Frontal cortex (tissue), 4 donors: ENCODE data around the gene COX6B2. TPM values are rescaled to one million over a fixed set of nuclear protein-coding genes. Genes with fewer than 3 reads are reported as not detected.

ENCODE experiments used
- DNase-seq, 2 donors: peaks; one replicate each; pipeline ENCODE4 v3.0.0; 2012; ENCODE audit warnings: low spot score in 2 of 2
- FAIRE-seq: peaks from 2 replicates; lab custom pipeline; 2012; peaks lifted over from hg19 to GRCh38; lab: Jason Lieb, UNC
- total RNA-seq: library from RNA; depleted of rRNA; stranded (reverse); fragments of >200 nt; gene quantifications from one replicate; pipeline ENCODE4 v1.2.3, GENCODE V29; 2014
- donor health status: control.
- donor health status: control.
- donor health status: control.

The COX6B2 gene
- total RNA-seq, 1 donor from 2014 or later = under 0.01 TPM

- FAIRE-seq = no peak
- DNase-seq = no peak
Measured at GRCh38 chr19:55300886-55301458, 53.5 kb downstream of the COX6B2 start.

GRCh38 chr19:55299991-55300390 lies 54.5 kb downstream of the COX6B2 start:
- FAIRE-seq (no peak), DNase-seq (no peak)

Other genes starting within 250 kb of the COX6B2 start
- gene PPP1R12C, start 237.1 kb downstream of the COX6B2 start, total RNA-seq = 16.7 TPM
- 2.4 TPM for gene TNNT1, start 205.5 kb downstream of the COX6B2 start, total RNA-seq
- gene TNNI3, start 197.0 kb downstream of the COX6B2 start, total RNA-seq = 0.41 TPM
- not detected for gene DNAAF3, start 188.1 kb downstream of the COX6B2 start, total RNA-seq
- 33.0 TPM for gene SYT5, start 174.4 kb downstream of the COX6B2 start, total RNA-seq
- gene PTPRH, start 145.2 kb downstream of the COX6B2 start, total RNA-seq = 0.41 TPM
- gene TMEM86B, start 126.0 kb downstream of the COX6B2 start, total RNA-seq = 0.82 TPM
- 11.0 TPM for gene PPP6R1, start 95.7 kb downstream of the COX6B2 start, total RNA-seq
- 28.9 TPM for gene HSPBP1, start 74.6 kb downstream of the COX6B2 start, total RNA-seq
- 81.1 TPM for gene BRSK1, start 70.7 kb downstream of the COX6B2 start, total RNA-seq
- not detected for gene TMEM150B, start 29.4 kb downstream of the COX6B2 start, total RNA-seq
- 5.7 TPM for gene KMT5C, start 14.8 kb downstream of the COX6B2 start, total RNA-seq
- not detected for gene GARIN5B, start 8.5 kb upstream of the COX6B2 start, total RNA-seq
- 0.41 TPM for gene IL11, start 15.7 kb upstream of the COX6B2 start, total RNA-seq
- gene TMEM190, start 22.1 kb upstream of the COX6B2 start, total RNA-seq = not detected
- gene TMEM238, start 29.6 kb upstream of the COX6B2 start, total RNA-seq = 0.41 TPM
- gene RPL28, start 31.2 kb upstream of the COX6B2 start, total RNA-seq = 112 TPM
- gene UBE2S, start 53.1 kb upstream of the COX6B2 start, total RNA-seq = 28.9 TPM
- gene SHISA7, start 88.6 kb upstream of the COX6B2 start, total RNA-seq = 4.5 TPM
- gene ISOC2, start 106.9 kb upstream of the COX6B2 start, total RNA-seq = 12.2 TPM
- not detected for gene C19orf85, start 110.0 kb upstream of the COX6B2 start, total RNA-seq
- gene ZNF628, start 121.9 kb upstream of the COX6B2 start, total RNA-seq = 0.41 TPM
- 18.8 TPM for gene NAT14, start 130.5 kb upstream of the COX6B2 start, total RNA-seq
- gene SSC5D, start 133.7 kb upstream of the COX6B2 start, total RNA-seq = under 0.01 TPM
- gene SBK2, start 182.4 kb upstream of the COX6B2 start, total RNA-seq = 0.41 TPM
- not detected for gene SBK3, start 190.8 kb upstream of the COX6B2 start, total RNA-seq
- 3.7 TPM for gene ZNF579, start 226.1 kb upstream of the COX6B2 start, total RNA-seq
- gene FIZ1, start 244.8 kb upstream of the COX6B2 start, total RNA-seq = 3.3 TPM
- gene ZNF524, start 245.6 kb upstream of the COX6B2 start, total RNA-seq = 2.9 TPM